Cortex of kidney (tissue), 1 donor: ENCODE results near the gene PPP2R5D.
"Not testable (repeated sequence)": the region's sequence is repeated elsewhere in the genome, so short reads cannot be mapped to it uniquely, and the experiment has no call there.

Experiments
- DNase-seq: peaks from one replicate; lab custom pipeline; 2025; lab: John Stamatoyannopoulos, UW

Gene PPP2R5D

GRCh38 chr6:42984001-42984923 is at the start of gene PPP2R5D:
Gene PPP2R5D, plus strand, starts transcription at chr6:42984570. Its CDS starts 108 bp downstream, at chr6:42984678.
- peak; percentile 31 for DNase-seq

- no peak for DNase-seq
Observed at GRCh38 chr6:42935322-42935721, 49.0 kb upstream of the PPP2R5D start.

DNA sequence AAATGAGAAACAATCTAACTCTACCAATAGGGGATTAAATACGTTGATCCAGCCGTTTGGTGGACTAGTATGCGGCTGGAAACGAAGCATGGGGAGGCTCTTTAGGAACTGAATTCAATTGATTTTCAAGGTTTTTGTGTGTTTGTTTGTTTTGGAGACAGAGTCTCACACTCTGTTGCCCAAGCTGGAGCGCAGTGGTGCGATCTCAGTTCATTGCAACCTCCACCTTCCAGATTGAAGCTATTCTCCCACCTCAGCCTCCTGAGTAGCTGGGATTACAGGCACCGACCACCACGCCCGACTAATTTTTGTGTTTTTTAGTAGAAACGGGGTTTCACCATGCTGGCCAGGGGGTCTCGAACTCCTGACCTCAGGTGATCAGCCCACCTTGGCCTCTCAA is 48.0 kb upstream of the PPP2R5D start:
- DNase-seq: no peak

GRCh38 chr6:42937548-42938427 is 46.6 kb upstream of the PPP2R5D start:
- no peak for DNase-seq

DNA sequence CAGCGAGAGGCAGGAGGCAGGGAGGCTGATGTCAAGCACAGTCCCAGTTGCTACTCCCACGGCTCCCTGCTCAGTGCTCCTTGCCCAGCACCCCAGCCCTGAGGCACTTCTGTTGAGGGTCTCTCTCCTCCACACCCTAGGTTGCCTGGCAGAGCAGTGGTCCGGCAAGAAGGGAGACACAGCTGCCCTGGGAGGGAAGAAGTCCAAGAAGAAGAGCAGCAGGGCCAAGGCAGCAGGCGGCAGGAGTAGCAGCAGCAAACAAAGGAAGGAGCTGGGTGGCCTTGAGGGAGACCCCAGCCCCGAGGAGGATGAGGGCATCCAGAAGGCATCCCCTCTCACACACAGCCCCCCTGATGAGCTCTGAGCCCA is 46.0 kb upstream of the PPP2R5D start:
- DNase-seq: no peak

- no peak for DNase-seq
Observed at GRCh38 chr6:42938987-42939809, 45.2 kb upstream of the PPP2R5D start.

DNA sequence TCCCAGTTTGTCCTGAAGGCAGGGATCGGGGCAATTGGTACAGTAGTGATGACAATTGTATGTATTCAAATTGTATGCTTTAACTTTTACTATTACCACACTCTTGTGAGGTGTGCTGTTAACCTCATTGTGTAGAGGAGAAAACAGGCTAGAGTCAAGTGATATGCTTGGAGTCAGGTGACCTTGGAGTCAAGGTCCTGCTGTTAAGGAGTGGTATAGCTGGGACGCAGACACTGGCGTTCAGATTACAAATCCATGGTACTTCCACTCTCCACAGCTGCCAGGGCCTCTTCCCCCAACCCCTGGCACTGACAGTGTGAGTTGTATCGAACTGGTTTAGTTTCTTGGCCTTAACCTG is 44.6 kb upstream of the PPP2R5D start:
- DNase-seq: no peak

GRCh38 chr6:42940493-42941045 is 43.8 kb upstream of the PPP2R5D start:
- no peak for DNase-seq

GRCh38 chr6:42941356-42941755 is 43.0 kb upstream of the PPP2R5D start:
- not testable (repeated sequence) for DNase-seq

- no peak for DNase-seq
Observed at GRCh38 chr6:42942444-42942843, 41.9 kb upstream of the PPP2R5D start.

GRCh38 chr6:42947950-42948349 is 36.4 kb upstream of the PPP2R5D start:
- no peak for DNase-seq

- no peak for DNase-seq
Observed at GRCh38 chr6:42952389-42952788, 32.0 kb upstream of the PPP2R5D start.

GRCh38 chr6:42954405-42954804 is 30.0 kb upstream of the PPP2R5D start:
- DNase-seq: not testable (repeated sequence)

DNA sequence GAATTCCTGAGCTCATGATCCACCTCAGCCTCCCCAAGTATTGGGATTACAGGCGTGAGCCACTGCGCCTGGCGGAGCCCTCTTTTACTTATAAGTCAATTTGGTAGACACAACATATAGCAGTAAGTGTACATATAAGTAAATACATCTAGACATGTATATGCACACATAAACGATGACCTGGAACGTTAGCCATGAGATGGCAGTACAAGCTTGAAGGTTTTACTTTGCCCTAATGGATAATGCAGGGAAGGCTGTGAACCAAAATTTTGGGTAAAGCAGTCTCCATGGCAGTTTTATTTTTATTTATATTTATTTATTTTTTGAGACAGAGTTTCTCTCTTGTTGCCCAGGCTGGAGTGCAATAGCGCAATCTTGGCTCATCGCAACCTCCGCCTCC is 26.2 kb upstream of the PPP2R5D start:
- DNase-seq: no peak

GRCh38 chr6:42959917-42960242 is 24.5 kb upstream of the PPP2R5D start:
- no peak for DNase-seq

DNA sequence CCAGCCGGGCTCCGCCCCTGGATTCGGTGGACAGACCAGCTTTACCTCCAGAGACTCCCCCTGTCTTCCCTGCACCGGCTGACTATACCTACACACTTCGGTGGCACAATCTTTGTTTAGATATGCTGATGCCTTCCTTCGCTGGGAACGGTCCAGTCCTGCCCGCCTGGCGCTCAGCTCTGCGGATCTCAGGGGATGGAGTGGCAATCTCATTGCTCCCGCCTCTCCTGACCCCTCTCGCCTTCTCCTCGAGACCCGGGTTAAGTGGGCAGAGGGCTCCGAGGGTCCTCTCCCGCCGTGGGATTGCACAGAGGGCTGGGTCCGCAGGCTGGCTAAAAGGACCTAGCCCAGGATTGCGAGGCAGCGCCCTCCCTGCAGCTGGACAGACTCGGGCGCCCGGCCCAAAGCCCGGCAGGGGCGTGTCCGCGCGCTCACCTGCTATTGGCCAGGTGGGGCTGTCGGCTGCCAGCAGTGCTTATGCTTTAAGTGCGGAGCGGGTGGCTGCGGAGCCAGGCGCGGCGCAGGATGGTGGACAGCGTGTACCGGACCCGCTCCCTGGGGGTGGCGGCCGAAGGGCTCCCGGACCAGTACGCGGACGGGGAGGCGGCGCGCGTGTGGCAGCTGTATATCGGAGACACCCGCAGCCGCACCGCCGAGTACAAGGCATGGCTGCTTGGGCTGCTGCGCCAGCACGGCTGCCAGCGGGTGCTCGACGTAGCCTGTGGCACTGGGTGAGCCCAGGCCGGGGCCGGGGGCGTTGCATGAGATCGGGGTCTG is 23.9 kb upstream of the PPP2R5D start, which contains the start of gene GNMT:
Gene GNMT, plus strand, starts transcription at position 512 of the 777 bp plus-strand sequence. Its CDS starts 14 bp downstream, at position 526.
- DNase-seq: no peak

DNA sequence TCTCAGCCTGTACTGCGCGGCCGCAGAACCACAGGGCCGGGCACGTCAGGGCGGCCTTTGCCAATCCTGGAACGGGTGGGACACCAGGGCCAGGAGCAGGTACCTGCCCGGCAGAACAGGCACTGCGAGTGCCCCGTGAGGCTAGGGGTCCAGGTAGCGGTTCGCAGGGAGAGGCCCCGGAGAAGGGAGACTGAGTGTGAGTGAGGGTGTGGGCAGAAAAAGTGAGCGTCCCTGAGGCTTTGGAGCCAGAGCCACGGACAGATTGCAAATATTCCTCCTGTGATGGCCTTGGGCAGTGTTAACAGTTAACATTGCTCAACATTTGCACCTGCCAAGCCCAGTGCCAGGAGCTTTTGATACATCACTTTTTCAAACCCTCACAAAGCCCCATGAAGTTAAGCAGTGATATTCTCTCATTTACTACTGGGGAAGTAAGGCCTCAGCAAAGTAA is 23.3 kb upstream of the PPP2R5D start:
- no peak for DNase-seq

DNA sequence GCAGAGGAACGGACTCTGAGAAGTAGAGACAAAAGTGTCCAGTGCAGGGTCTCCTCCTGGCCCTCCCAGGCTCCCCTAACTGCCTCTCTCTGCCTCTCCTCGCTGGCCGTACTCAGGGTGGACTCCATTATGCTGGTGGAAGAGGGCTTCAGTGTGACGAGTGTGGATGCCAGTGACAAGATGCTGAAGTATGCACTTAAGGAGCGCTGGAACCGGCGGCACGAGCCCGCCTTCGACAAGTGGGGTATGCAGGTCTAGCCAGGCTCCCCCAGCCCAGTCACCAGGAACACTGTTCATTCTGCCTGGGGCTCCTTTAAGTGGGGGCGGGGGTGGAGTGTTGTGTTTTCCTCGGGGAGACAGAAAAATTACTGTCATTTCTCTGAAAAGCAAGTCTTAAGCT is 22.3 kb upstream of the PPP2R5D start:
- DNase-seq: no peak

- no peak for DNase-seq
Observed at GRCh38 chr6:42962502-42963178, 21.7 kb upstream of the PPP2R5D start.

DNA sequence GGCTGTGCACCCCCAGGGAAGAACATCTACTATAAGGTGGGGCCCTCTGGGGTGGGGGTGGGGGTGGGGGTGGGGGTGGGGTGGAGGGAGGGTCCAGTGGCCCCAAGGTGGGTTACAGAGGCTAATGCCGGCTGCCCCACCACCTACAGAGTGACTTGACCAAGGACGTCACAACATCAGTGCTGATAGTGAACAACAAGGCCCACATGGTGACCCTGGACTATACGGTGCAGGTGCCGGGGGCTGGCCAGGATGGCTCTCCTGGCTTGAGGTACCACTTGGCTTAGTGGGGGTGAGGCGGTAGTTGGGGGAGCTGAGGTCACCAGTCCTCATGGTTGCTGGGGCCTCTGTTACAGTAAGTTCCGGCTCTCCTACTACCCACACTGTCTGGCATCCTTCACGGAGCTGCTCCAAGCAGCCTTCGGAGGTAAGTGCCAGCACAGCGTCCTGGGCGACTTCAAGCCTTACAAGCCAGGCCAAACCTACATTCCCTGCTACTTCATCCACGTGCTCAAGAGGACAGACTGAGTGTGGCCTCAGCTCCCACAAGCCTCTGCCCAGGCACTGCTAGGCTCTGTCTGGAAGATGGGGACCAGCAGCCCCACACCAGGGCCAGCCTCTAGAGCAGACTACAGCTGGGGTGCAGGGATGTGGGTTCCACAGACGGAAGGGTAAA is 21.1 kb upstream of the PPP2R5D start:
- DNase-seq: no peak
